NB4 (cell line): Measurements from ENCODE around the gene NOX3.

Source experiments
- POLR2A ChIP-seq: IDR thresholded peaks from 2 replicates; pipeline ENCODE4 v1.6.1; 2011; ENCODE audit warnings: mild to moderate bottlenecking; ENCODE audit not compliant: insufficient read length; ENCODE audit errors: extremely low read depth
- TF ChIP-seq, protein P1 (sequence below): IDR thresholded peaks from one replicate; pipeline ENCODE4 v1.5.1; 2012; ENCODE audit warnings: low read depth, low read length
- TF ChIP-seq, protein P2 (sequence below): IDR thresholded peaks from 2 replicates; pipeline ENCODE4 v1.6.1; 2011; ENCODE audit warnings: low read depth, low read length

DNA sequence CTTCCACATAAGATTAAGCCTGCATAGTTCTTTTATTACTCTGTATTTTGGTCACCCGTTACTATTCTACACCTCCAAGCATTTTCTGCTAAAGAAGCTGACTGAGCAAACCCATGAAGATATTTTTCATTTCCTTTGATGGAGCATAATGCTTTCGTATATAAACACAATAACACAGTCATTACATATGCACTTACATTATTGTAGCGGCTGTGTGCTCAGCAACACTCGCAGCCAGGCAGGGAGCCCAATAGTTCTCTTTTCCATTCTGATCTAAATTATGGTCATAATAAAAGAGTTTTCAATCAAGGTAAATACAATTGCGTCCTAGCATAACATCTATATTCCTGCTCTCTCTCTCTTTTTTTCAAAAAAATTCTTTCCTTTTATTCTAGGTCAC, 71.7 kb downstream of the NOX3 start:
- TF ChIP-seq, protein P1, sequence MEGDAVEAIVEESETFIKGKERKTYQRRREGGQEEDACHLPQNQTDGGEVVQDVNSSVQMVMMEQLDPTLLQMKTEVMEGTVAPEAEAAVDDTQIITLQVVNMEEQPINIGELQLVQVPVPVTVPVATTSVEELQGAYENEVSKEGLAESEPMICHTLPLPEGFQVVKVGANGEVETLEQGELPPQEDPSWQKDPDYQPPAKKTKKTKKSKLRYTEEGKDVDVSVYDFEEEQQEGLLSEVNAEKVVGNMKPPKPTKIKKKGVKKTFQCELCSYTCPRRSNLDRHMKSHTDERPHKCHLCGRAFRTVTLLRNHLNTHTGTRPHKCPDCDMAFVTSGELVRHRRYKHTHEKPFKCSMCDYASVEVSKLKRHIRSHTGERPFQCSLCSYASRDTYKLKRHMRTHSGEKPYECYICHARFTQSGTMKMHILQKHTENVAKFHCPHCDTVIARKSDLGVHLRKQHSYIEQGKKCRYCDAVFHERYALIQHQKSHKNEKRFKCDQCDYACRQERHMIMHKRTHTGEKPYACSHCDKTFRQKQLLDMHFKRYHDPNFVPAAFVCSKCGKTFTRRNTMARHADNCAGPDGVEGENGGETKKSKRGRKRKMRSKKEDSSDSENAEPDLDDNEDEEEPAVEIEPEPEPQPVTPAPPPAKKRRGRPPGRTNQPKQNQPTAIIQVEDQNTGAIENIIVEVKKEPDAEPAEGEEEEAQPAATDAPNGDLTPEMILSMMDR = no peak
- no peak for TF ChIP-seq POLR2A
- TF ChIP-seq, protein P2, sequence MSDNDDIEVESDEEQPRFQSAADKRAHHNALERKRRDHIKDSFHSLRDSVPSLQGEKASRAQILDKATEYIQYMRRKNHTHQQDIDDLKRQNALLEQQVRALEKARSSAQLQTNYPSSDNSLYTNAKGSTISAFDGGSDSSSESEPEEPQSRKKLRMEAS = no peak
